ENCODE data around the gene PRDM11.

DNA sequence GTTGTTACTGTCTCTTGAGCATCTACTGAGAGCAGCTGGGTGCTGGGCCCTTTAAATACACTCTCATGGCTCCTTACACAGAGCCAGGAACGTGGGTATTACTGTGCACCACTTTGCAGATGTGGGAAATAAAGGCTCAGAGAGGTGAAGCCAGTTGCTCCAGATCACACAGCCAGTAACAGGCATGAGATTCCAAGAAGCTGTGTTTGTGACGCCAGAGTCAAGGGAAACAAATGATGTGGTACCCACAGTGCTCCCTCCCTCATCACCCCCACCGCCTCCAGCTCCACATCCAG is 1.4 kb upstream of the PRDM11 start:
- TF ChIP-seq, protein P1, sequence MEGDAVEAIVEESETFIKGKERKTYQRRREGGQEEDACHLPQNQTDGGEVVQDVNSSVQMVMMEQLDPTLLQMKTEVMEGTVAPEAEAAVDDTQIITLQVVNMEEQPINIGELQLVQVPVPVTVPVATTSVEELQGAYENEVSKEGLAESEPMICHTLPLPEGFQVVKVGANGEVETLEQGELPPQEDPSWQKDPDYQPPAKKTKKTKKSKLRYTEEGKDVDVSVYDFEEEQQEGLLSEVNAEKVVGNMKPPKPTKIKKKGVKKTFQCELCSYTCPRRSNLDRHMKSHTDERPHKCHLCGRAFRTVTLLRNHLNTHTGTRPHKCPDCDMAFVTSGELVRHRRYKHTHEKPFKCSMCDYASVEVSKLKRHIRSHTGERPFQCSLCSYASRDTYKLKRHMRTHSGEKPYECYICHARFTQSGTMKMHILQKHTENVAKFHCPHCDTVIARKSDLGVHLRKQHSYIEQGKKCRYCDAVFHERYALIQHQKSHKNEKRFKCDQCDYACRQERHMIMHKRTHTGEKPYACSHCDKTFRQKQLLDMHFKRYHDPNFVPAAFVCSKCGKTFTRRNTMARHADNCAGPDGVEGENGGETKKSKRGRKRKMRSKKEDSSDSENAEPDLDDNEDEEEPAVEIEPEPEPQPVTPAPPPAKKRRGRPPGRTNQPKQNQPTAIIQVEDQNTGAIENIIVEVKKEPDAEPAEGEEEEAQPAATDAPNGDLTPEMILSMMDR (conservative IDR thresholded peaks at IDR 0.05) = no peak
- TF ChIP-seq ZFX (IDR thresholded peaks at IDR 0.05) = no peak

All from C4-2B (cell line).